GM18526 (cell line): ENCODE results near the gene VPS8.

Source experiments
- POLR2A ChIP-seq: IDR thresholded peaks from 3 replicates; pipeline ENCODE4 v1.6.1; 2011; ENCODE audit not compliant: insufficient read length; ENCODE audit errors: extremely low read depth

Gene VPS8

GRCh38 chr3:184811999-184812661, at the start of gene VPS8:
TSS of gene VPS8 (plus strand) at chr3:184812166. CDS start at chr3:184824633, 12,467 bp downstream.
- TF ChIP-seq POLR2A, result peak; percentile 84

- no peak for TF ChIP-seq POLR2A
Measured at GRCh38 chr3:184764191-184764590, 47.8 kb upstream of the VPS8 start.

DNA sequence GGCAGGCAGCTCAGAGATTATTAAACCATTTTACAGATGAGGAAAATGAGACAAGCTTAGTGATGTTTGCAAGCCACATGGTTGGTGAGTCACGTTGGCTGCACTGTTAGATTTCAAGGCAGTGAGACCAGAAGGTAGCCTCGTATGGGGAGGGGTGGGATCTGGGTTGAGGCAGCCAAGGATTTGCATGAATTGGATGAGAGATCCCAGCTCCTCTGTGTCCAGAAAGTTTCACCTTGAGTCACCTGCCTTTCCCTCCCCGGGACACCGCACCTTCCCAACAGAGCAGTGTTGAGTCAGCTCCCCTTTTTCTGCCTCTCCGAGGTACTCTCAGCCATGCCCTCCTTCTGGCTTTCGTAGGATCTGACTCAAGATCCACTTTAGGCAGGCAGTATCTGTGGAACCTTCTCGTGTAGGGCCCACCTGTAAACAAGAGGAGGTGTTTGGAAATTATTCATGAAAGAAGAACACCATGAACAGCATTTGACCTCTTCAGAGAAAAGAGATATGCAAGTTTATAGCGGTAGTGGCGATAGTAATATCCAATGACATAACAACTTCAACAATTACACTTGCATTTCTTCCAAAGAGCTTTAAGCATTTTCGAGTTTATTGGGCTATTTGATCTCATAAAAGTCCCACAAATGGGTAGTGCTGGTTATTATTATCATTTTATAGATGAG, 46.8 kb upstream of the VPS8 start:
- TF ChIP-seq POLR2A, result no peak

DNA sequence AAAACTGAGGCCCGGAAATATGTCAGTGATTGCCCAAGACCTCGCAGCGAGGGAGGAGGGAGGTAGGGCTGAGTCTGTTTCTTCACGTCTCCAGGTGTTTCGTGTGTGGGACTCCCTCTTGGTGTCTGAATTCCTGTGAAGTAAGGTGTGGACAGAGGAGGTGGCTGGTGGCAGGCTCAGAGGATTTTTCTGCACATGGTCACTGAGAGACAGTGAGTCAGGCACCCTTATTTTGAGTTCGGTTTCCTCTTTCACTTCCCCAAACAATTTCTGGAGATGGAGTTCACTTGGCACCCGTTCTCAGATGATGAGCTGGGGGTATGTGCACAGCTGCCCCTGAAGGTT, 46.3 kb upstream of the VPS8 start:
- TF ChIP-seq POLR2A, result no peak

DNA sequence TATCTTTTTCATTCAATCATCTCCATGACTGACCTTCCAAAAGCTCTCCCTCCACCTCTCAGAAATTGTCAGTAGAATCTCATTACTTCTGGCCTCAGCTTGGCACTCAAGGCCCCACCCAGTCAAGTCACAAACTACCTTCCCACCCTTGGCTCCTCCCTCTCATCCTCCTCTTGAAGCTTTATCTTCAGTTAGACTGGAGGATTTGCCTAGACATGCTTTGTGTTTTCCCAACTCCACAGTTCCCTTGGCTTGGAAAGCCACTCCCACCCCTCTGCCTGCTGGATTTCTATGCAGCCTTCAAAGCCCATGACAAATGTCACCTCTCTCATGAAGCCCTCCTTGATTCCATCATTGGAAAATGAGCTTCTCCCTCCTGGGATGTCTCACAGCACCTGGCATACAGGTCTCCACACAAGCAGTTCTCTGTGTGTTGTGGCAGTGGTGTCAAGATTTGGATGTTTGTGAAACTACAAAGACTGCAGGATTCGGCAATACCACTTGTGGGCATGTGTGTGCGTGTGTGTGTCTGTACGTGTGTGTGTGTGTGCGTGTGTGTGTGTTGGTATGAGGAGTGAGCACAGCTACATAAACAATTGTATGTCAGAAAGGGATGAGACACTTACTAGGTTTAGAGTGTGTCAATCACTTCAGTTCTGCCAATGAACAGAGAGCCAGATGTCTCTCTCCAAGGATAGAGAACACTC, 45.3 kb upstream of the VPS8 start:
- TF ChIP-seq POLR2A, result no peak

- TF ChIP-seq POLR2A, result no peak
Measured at GRCh38 chr3:184767377-184767776, 44.6 kb upstream of the VPS8 start.

- TF ChIP-seq POLR2A, result no peak
Measured at GRCh38 chr3:184769382-184770170, 42.4 kb upstream of the VPS8 start.

DNA sequence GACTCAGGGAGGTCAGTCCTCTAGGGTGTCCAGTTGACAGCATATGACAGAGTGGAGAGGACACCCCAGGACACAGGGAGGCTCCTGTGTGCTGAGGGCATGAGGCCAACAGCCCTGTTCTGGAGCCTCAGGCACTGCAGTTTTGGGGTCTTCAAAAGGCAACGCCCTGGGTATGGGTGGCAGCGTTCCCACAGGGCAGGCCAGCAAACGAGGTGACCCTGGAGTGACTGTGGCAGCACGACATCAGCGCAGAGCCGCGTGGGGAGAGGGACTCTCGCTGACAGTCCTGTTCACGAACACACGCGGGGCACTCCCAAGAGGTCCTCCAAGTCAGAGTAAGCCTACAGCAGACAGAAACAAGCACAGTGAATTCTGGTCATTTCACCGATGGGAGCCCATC, 41.4 kb upstream of the VPS8 start:
- TF ChIP-seq POLR2A, result no peak

DNA sequence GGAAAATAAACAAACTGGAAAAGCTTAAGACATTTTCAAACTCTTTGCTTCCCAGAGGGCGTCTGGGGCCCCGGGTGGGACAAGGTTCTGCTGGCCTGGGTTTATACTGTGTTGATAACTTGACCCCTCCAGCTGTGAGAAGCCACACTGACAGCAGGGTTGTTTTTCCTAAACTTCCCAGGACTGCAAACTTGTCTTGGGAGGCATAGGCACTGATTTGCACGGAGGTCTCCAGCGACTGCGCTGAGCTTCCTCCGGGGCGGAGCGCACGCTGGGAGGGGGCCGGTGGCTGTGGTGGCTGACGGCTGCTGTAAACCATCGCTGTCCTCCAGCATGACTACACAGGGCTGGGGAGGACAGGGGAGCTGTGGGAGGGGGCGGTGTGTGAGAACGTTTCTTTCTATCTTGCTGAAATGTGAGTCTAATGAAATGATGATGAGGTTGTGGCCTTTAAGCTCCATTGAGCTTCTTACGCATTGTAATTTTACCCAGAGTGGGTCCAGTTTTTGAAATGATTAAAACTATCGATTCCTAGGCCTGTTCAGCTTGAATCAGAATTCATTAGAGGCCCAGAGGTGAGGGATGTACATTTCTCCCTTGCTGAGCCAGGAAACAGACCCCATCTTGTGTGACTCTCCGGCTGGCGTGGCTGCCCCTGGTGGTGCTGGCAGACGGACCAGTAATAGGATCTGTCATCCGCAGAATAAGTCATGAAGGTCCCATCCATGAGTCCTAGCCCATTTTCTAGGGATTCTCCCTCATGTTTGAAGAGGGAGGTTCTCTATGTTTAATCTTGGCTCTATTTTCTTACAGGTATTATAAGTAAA, 40.5 kb upstream of the VPS8 start:
- TF ChIP-seq POLR2A, result no peak

- no peak for TF ChIP-seq POLR2A
Measured at GRCh38 chr3:184772667-184773272, 39.2 kb upstream of the VPS8 start.

GRCh38 chr3:184773283-184774186, 38.4 kb upstream of the VPS8 start:
- TF ChIP-seq POLR2A, result no peak

GRCh38 chr3:184776916-184777315, 35.0 kb upstream of the VPS8 start:
- no peak for TF ChIP-seq POLR2A
